Transverse colon (tissue), 4 donors: ENCODE data around the gene TLL1. TPM values are rescaled to one million over a fixed set of nuclear protein-coding genes. Genes with fewer than 3 reads are reported as not detected.

Experiments used
- DNase-seq: peaks from one replicate; pipeline ENCODE4 v3.0.0-alpha.2; 2019
- H3K27ac ChIP-seq, 4 donors: fragments of 200-600 bp; sonication (generic); 2 replicates each; pipeline ENCODE4 v1.5.1; 2016 to 2018; ENCODE audit warnings: inconsistent platforms in 4 of 4
- H3K27me3 ChIP-seq: fragments of 200-600 bp; sonication (generic); 2 replicates; pipeline ENCODE4 v1.5.1; 2017; ENCODE audit warnings: inconsistent platforms
- H3K36me3 ChIP-seq, 4 donors: fragments of 200-600 bp; sonication (generic); 2 replicates each; pipeline ENCODE4 v1.5.1; 2017 to 2019; ENCODE audit warnings: inconsistent platforms in 4 of 4
- H3K4me1 ChIP-seq, 4 donors: fragments of 200-600 bp; sonication (generic); 2 replicates each; pipeline ENCODE4 v1.5.1; 2017 to 2020; ENCODE audit warnings: inconsistent platforms in 4 of 4
- H3K4me3 ChIP-seq, 4 donors: fragments of 200-600 bp; sonication (generic); 1 replicate in 1 of 4; 2 replicates in 3 of 4; pipeline versions ENCODE4 v1.5.1 to v1.6.1; 2017 to 2019; ENCODE audit warnings: inconsistent platforms in 4 of 4
- H3K9me3 ChIP-seq, 2 donors: fragments of 200-600 bp; sonication (generic); 2 replicates each; pipeline ENCODE4 v1.5.1; 2017 to 2019; ENCODE audit warnings: inconsistent platforms in 2 of 2
- CTCF ChIP-seq, 5 experiments: fragments of 200-600 bp in 3 of 5; fragments of 450-650 bp in 2 of 5; sonication (generic) in 3 of 5; IDR thresholded peaks; 1 replicate in 2 of 5; 2 replicates in 3 of 5; pipeline ENCODE4 v1.5.1; 2016 to 2017; ENCODE audit warnings: antibody characterized with exemption in 5 of 5, inconsistent platforms in 3 of 5, mild to moderate bottlenecking in 2 of 5, moderate library complexity in 1 of 5
- EP300 ChIP-seq: sonication (generic); formaldehyde crosslinking; IDR thresholded peaks from one replicate; pipeline ENCODE4 v1.6.1; 2017; ENCODE audit warnings: antibody characterized with exemption, low read depth
- POLR2A ChIP-seq: fragments of 450-650 bp; IDR thresholded peaks from one replicate; pipeline ENCODE4 v1.6.1; 2016; ENCODE audit warnings: antibody characterized with exemption, mild to moderate bottlenecking, moderate library complexity
- POLR2AphosphoS5 ChIP-seq, 3 donors: sonication (generic); formaldehyde crosslinking; IDR thresholded peaks; one replicate each; pipeline ENCODE4 v1.6.1; 2016; ENCODE audit warnings: antibody characterized with exemption in 3 of 3
- WGBS, 2 donors: methylation state at CpG; one replicate each; pipeline ENCODE4 v1.1.5; 2018; ENCODE audit warnings: low coverage in 1 of 2; 5-methylcytosine and 5-hydroxymethylcytosine counted together
- in situ Hi-C, 4 donors: fragments of 200-750 bp; cut with MboI; loops; one replicate each; pipeline versions ENCODE4 v1.15.0 to v1.15.1; 2017; ENCODE audit warnings: low sequenced_read_pairs in 3 of 4, low pct_ligation_motif_present in 1 of 4, low pct_unique_long_range_greater_than_20kb in 1 of 4
- intact Hi-C: fragments of 100-400 bp; cut with DNase I; formaldehyde crosslinking; loops from one replicate; pipeline ENCODE4 v1.15.1; 2023; ENCODE audit warnings: low total_unique reads
- total RNA-seq, 4 donors: library from RNA; depleted of rRNA; stranded (reverse); fragments of >200 nt; gene quantifications; one replicate each; pipeline ENCODE4 v1.1.0, GENCODE V29; 2016

The TLL1 gene
- total RNA-seq, 4 donors from 2014 or later = 1.00 to 3.7 (median 1.6) TPM

GRCh38 chr4:166087569-166087968 is 214.5 kb downstream of the TLL1 start:
- no peak for DNase-seq
- WGBS, 2 donors = 61 to 69% methylated on average over 2 of the region's 2 CpGs
- TF ChIP-seq CTCF (IDR thresholded peaks at IDR 0.05) (no peak), POLR2A (no peak), POLR2AphosphoS5 (IDR thresholded peaks at IDR 0.05) (no peak), EP300 (no peak)
- Histone ChIP-seq H3K9me3 (no peaks in the 10 kb centered on the region), H3K27ac (no peak overlapping the region), H3K27me3 (no peaks in the 10 kb centered on the region), H3K4me1 (no peaks in the 10 kb centered on the region), H3K4me3 (no peak overlapping the region), H3K36me3 (no peaks in the 10 kb centered on the region)
- intact Hi-C loops = no loop called here
- in situ Hi-C loops = loop anchor here in 1 of 4 donors (25.0 kb wide), 1 partner anchor 550 kb away; no protein-coding TSS in a partner anchor

- WGBS, 2 donors = 50 to 61% methylated on average over 4 of the region's 4 CpGs
- TF ChIP-seq POLR2A (no peak), CTCF (IDR thresholded peaks at IDR 0.05) (no peak), POLR2AphosphoS5 (IDR thresholded peaks at IDR 0.05) (no peak), EP300 (no peak)
- in situ Hi-C loops (loop anchor here in 1 of 4 donors (25.0 kb wide), 1 partner anchor 551 kb away; no protein-coding TSS in a partner anchor), intact Hi-C loops (no loop called here)
- H3K27ac ChIP-seq = no peak overlapping the region
- no peaks in the 10 kb centered on the region for H3K27me3 ChIP-seq
- no peak for DNase-seq
- no peaks in the 10 kb centered on the region for H3K9me3 ChIP-seq
- no peaks in the 10 kb centered on the region for H3K36me3 ChIP-seq
- no peak overlapping the region for H3K4me3 ChIP-seq
- H3K4me1 ChIP-seq = no peaks in the 10 kb centered on the region
These were observed 215.5 kb downstream of the TLL1 start for GRCh38 chr4:166088576-166088975.

- no peaks in the 10 kb centered on the region for H3K36me3 ChIP-seq
- TF ChIP-seq POLR2A = no peak
- TF ChIP-seq EP300 = no peak
- TF ChIP-seq POLR2AphosphoS5 (IDR thresholded peaks at IDR 0.05) = no peak
- no peak for TF ChIP-seq CTCF (IDR thresholded peaks at IDR 0.05)
- H3K27ac ChIP-seq = no peak overlapping the region
- no peak overlapping the region for H3K4me3 ChIP-seq
- WGBS, 2 donors = 67 to 69% methylated on average over 3 of the region's 3 CpGs
- in situ Hi-C loops (loop anchor here (10.0 to 25.0 kb wide), 3 partner anchors 554 to 596 kb away; no protein-coding TSS in a partner anchor), intact Hi-C loops (no loop called here)
- no peaks in the 10 kb centered on the region for H3K4me1 ChIP-seq
- no peaks in the 10 kb centered on the region for H3K9me3 ChIP-seq
- no peak for DNase-seq
- no peaks in the 10 kb centered on the region for H3K27me3 ChIP-seq
These were observed 218.1 kb downstream of the TLL1 start for GRCh38 chr4:166091146-166091545.

- Histone ChIP-seq H3K4me1 (no peaks in the 10 kb centered on the region), H3K27ac (no peak overlapping the region), H3K4me3 (no peak overlapping the region), H3K9me3 (no peaks in the 10 kb centered on the region), H3K36me3 (no peaks in the 10 kb centered on the region), H3K27me3 (no peaks in the 10 kb centered on the region)
- 0 to 1% methylated on average over 2 of the region's 2 CpGs for WGBS, 2 donors
- intact Hi-C loops (no loop called here), in situ Hi-C loops (loop anchor here (10.0 to 25.0 kb wide), 3 partner anchors 555 to 597 kb away; no protein-coding TSS in a partner anchor)
- no peak for DNase-seq
- TF ChIP-seq EP300 (no peak), POLR2AphosphoS5 (IDR thresholded peaks at IDR 0.05) (no peak), CTCF (IDR thresholded peaks at IDR 0.05) (peak; percentile 58 to 64 (median 62)), POLR2A (no peak)
These were observed 219.0 kb downstream of the TLL1 start for GRCh38 chr4:166091912-166092510.
